ENCODE measurements around the gene FOXO1.

Gene FOXO1

DNA sequence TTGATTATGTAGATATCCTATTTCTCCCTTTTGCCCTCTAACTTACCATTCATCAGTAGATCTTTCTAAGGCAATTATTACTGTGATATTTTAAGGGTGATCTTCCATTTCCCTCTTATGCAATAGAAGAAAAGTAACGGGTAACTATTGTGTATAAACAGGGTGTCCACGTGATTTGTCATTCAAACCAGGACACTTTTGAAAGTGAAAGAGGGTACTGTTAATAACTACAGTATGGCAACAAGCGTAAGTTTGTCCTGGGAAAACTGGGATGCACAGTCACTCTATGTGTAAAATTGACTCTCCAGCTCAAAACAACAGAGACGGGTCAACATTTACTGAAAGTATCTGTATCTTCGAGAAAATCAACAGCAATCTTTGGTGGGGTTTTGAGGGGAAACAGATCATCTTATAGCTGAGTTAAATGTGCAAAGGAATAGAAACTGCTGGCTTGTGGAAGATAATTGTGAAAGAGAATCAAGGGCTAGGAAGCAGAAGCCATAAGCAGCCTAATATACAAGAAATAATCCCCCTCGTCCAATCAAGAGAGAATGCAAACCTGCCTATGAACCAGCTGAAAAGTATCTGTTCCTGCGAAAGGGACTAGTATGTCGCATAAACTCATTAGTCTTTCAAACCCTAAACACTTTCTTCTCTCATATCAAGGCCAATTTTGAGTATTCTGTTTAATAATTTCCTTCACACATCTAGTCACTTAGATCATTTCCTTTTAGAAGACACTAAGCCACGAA lies 126.7 kb downstream of the FOXO1 start:
- no peak for DNase-seq

DNA sequence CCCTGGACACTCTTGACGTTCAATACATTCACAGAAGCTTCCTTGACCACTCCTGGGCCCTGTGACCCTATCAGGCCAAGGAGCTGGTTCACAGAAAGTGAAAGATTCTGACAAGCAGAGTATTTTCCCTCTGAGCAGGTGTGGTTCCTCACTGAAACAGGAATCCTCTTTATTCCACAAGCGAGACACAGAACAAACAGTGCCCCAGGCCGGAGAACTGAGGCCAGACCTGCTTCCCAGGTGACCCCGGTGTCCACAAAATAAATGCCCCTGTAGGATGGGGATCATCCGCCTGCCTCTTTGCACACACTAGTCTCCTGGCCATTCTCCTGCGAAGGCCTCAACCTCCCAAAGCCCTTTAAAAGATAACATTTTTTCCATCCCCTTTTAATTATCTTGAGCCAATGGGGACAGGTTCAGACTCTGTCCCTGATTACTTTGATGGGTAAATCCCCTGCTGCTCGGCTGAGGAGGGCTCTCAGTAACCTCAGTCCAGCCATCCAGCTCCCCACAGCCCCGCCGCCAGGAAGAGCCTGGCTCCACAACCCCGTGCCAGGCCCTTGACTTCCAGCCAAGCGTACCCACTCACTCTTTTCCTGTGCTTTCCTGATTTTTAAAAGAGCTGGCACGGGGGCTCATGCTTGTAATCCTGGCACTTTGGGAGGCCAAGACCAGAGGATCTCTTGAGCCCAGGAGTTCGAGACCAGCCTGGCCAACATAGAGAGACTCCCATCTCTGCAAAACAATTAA lies 129.1 kb downstream of the FOXO1 start:
- no peak for DNase-seq

GRCh38 chr13:40536443-40537113 lies 129.9 kb downstream of the FOXO1 start:
- DNase-seq = no peak

- DNase-seq = no peak
These were observed 131.1 kb downstream of the FOXO1 start for GRCh38 chr13:40535345-40535836.

GRCh38 chr13:40534456-40534855 lies 132.0 kb downstream of the FOXO1 start:
- DNase-seq = no peak

GRCh38 chr13:40533072-40533471 lies 133.4 kb downstream of the FOXO1 start:
- no peak for DNase-seq

DNA sequence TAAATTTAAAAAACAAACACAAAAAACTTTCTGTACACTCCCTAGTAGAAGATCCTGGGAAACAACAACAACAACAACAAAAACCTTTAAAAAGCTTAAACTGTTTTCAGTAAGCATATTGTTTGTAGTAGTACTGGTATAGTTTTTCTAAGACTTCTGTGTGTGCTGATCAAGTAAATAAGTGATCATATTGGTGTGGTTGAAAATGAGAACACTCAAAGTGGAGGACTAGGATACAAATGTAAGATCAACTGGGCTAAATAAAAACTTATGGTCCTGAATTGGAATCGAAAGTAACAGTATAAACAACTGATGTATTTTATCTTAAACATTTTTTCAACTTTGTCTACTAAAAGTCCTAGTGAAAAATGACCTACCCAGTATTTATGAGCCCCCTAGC lies 135.5 kb downstream of the FOXO1 start:
- DNase-seq = no peak

DNA sequence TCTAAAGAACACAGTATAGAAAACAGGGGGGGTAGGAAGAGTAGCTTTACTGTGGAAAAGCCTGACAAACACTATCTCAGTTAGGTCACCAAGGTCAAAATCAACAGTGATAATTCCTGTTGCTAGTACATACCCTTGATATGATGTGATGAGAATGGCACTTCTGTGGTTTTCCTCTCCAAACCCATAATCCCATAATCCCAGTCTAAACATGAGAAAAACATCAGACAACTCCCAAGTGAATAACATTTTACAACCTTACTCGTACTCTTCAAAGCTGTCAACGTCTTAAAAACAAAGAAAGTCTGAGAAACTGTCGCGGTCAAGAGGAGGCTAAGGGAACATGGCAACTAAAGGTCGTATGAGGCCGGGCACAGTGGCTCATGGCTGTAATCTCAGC lies 137.6 kb downstream of the FOXO1 start:
- peak; percentile 22 for DNase-seq

GRCh38 chr13:40527914-40528313 lies 138.5 kb downstream of the FOXO1 start:
- DNase-seq = no peak

GRCh38 chr13:40522282-40522681 lies 144.2 kb downstream of the FOXO1 start:
- no peak for DNase-seq

- no peak for DNase-seq
These were observed 145.5 kb downstream of the FOXO1 start for GRCh38 chr13:40520916-40521315.

DNA sequence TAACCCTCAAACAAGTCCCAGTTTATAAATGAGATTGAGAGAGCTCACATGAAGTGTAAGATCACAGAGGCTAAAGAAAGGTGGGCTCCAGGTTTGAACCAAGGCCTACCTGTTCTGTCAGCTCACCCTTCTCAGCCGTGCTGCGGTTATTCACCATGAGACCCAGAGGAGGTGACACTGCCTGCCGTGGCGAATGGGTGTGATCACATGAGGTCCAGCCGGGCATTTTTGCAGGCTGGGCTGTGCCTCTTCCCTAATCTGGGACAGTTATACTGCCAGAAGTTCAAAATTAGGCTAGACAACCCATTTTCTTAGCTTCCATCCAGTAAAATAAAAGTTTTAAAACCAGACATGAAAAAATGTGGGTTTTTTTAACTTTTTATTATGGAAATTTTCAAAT lies 146.8 kb downstream of the FOXO1 start:
- no peak for DNase-seq

- DNase-seq = no peak
These were observed 148.0 kb downstream of the FOXO1 start for GRCh38 chr13:40518481-40518882.

DNA sequence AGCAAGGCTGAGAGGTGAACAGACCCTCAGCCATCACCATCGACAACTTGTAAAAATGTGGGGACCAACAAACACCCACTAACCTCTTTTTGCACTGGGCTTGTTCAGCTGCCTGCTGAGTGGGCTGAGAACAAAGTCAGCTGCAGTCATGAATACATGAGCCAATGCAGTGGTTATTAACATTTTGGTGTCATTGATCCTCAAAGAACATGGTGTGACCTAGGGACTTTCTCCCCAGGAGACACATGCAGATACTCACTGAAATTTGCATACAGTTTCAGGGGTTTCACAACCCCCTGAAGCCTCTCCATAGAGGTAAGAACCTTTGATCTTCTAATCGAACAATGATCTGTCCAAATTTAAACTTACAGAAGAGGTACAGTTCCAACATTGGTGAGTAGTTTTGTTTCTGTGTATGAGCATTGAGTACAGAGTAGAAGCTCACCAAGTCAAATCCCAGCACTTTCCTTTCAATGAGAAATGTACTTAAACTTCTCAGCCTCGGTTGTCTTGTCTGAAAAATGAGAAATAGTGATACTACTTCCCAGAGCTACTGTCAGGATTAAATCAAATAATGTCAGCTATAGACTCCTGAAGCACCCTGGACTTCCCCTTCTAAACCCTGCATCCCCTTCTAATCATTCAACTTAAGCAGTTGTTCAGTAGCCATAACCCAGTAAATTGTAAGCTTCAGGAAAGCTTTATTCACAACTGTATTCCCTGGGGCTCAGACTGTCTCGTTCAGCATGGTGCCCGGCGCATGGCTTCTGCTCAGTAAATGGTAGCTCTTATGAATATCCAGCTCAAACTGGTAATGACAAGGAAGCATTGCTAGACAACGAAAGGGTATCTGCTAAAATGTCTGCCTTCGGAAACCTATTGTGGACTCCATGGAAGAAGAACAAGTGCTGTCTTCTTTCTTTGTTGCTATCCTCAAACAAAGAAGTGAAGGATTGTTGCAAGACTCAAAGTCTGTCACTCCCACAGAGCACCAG lies 148.7 kb downstream of the FOXO1 start:
- no peak for DNase-seq

DNA sequence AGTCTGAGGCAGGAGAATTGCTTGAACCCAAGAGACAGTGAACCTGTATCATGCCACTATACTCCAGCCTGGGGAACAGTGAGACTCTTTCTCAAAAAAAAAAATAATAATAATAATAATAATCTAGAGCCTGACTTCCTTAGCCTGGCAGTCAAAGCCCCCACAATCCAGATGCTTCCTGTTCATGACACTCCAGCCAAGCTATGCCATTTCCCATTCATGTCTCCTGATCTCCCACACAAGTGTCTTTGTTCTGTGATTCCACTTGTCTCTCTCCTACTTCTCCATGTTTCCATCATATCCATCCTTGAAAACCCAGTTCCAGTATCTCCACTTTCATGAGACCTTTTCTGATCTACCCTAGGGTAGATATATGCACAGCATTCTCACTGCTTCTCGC lies 150.7 kb downstream of the FOXO1 start:
- no peak for DNase-seq

DNA sequence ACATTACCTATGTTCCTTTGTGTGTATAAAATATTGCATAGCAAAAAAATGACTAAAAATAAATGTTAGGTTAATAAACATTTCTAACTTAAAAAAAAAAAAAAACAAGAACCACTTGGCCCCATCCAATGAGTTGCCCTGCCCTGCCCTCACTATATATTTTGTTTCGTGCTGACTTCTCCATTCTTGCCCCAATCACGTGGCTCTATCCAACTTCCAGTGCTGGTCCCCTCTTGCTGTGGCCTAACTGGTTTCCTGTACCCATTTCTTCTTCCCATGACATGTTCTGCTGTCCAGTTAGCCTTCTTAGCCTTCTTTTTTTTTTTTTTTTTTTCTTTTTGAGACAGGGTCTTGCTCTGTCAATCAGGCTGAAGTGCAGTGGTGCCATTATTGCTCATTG lies 151.6 kb downstream of the FOXO1 start:
- DNase-seq = no peak

DNA sequence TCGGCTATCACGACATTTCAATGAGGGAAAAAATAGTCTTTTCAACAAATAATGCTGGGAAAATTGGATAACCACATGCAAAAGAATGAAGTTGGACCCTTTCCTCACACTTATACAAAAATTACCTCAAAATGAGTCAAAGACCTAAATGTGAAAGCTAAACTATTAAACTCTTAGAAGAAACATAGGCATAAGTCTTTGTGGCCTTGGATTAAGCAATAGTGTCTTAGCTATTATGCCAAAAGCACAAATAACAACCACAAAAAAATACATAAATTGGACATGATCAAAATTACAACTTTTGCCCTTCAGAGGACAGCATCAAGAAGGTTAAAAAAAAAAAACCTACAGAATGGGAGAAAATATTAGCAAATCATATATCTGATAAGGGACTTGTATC lies 156.6 kb downstream of the FOXO1 start:
- DNase-seq = no peak

DNA sequence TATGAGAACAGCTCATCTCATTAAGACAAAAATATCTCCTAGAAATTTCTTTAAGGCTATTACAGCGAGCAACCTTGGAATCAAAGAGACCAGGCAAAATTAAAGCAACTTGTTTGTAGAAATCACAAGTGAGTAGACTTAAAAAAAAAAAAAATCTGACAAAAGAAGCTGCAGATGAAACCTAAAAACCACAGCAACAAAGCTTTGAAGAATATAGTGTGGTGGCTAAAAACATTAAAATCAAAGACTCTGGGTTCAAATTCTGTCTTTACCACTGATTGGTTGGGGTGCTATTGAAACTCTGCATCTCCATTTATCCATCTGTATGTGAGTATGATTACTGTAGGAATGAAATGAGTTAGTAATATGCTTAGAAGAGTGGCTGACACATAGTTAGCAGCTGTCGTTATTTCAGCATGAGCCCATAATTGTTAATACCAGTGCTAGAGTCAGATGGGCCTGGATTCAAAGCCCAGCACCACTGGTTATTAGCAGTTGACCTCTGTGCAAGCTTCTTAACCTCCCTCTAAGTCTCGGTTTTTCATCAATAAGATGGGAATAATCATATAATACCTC lies 157.6 kb downstream of the FOXO1 start:
- DNase-seq = no peak

GRCh38 chr13:40508127-40508526 lies 158.3 kb downstream of the FOXO1 start:
- peak; percentile 64 for DNase-seq

- no peak for DNase-seq
These were observed 159.6 kb downstream of the FOXO1 start for GRCh38 chr13:40506592-40507446.

Measured in fibroblast of skin of scalp (primary cell).